GM12864 (cell line): ENCODE results near the gene BTNL9.
"Not testable (repeated sequence)": the region's sequence is repeated elsewhere in the genome, so short reads cannot be mapped to it uniquely, and the experiment has no call there.

Source experiments
- DNase-seq: peaks from one replicate; pipeline ENCODE4 v3.0.0-alpha.2; 2011; ENCODE audit warnings: low read depth
- H3K4me3 ChIP-seq: 2 replicates; pipeline ENCODE4 v1.5.1; 2011; ENCODE audit warnings: mild to moderate bottlenecking, low read depth, low read length, control low read depth
- CTCF ChIP-seq: IDR thresholded peaks from 2 replicates; pipeline ENCODE4 v1.5.1; 2011; ENCODE audit warnings: low read depth, mild to moderate bottlenecking, moderate library complexity, low read length, control low read depth, inconsistent platforms; ENCODE audit errors: missing control alignments

Gene BTNL9

DNA sequence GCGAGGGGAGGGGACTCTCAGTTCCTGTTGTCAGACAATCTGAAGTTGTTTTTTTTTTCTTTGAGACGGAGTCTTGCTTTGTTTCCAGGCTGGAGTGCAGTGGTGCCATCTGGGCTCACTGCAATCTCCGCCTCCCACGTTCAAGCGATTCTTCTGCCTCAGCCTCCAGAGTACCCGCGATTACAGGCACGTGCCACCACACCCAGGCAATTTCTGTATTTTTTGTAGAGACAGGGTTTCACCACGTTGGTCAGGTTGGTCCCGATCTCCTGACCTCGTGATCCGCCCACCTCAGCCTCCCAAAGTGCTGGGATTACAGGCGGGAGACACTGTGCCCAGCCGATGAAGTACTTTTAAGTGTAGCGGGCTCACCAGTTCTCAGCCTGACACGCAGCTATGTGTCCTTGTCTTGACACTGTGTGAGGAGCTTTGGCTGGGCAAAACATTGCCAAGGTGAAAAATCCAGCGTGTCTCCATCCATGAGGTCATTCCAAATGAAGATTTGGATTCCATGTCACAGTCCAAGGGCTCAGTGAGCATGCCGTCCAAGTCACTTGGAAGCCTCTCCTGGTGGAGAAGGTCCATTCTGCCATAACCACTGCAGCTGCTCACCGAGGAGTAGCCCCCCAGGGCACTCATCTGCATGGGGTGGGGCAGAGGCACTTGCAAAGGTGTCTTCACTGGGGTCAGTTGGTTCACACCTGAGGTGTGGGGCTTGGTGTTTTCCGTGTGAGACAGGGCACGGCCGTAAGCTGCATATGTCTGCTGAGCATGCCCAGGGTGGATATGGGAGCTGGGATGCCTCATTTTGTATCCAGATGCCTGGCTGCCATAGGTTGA is 58.9 kb downstream of the BTNL9 start:
- DNase-seq, result no peak
- no peak overlapping the region for H3K4me3 ChIP-seq

DNA sequence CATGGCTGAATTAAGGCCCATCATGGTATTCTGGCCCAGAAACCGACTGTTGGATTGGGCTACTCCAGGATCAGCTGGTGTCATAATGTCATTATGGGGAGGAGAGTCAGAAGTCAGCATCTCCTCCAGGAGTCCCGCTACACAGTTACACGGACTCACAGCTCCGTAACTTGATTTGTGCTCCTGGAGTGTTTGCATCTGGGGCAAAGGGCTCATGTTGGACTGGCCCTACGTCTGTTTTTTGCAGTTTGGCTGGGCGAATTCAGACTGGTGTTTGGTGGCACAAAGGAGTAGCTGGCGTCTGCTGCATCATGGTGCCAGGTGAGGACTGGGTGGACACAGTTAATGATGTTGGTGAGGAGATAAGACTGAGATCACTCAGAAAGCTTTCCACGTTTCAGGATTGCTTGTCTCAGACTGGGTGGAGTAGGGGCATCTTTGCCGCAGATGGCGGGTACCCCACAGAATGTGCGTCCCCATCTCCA is 59.6 kb downstream of the BTNL9 start:
- no peak overlapping the region for H3K4me3 ChIP-seq
- no peak for TF ChIP-seq CTCF
- no peak for DNase-seq

More for the DNA sequence above, 58.9 kb downstream of the BTNL9 start:
- TF ChIP-seq CTCF, result no peak

- no peak overlapping the region for H3K4me3 ChIP-seq
- no peak for DNase-seq
- no peak for TF ChIP-seq CTCF
These were observed 60.2 kb downstream of the BTNL9 start for GRCh38 chr5:181100121-181100875.

GRCh38 chr5:181101030-181101641 is 61.1 kb downstream of the BTNL9 start:
- H3K4me3 ChIP-seq, DNase-seq: not testable (repeated sequence)

- not testable (repeated sequence) for H3K4me3 ChIP-seq, DNase-seq
These were observed 62.0 kb downstream of the BTNL9 start for GRCh38 chr5:181101930-181102674.

- DNase-seq, H3K4me3 ChIP-seq: not testable (repeated sequence)
These were observed 64.1 kb downstream of the BTNL9 start for GRCh38 chr5:181104259-181104568.

GRCh38 chr5:181104606-181105390 is 64.7 kb downstream of the BTNL9 start:
- not testable (repeated sequence) for H3K4me3 ChIP-seq, DNase-seq

GRCh38 chr5:181105391-181106025 is 65.4 kb downstream of the BTNL9 start:
- DNase-seq, result no peak
- H3K4me3 ChIP-seq, result no peak overlapping the region
- no peak for TF ChIP-seq CTCF
